HG02571 (cell line): ENCODE measurements around the gene LPO.

Experiments used
- ATAC-seq: cut with Tn5 transposase; IDR thresholded peaks from one replicate; pipeline ENCODE4 v1.9.1; 2021; ENCODE audit warnings: mild to moderate bottlenecking, moderate library complexity; ENCODE audit not compliant: unreplicated experiment

Gene LPO

GRCh38 chr17:58302919-58303585 lies 64.7 kb downstream of the LPO start:
- no peak for ATAC-seq

GRCh38 chr17:58303971-58304749 lies 65.8 kb downstream of the LPO start:
- ATAC-seq = no peak

- ATAC-seq = no peak
Measured at GRCh38 chr17:58304750-58305486, 66.5 kb downstream of the LPO start.

GRCh38 chr17:58305626-58306025 lies 67.2 kb downstream of the LPO start:
- no peak for ATAC-seq

GRCh38 chr17:58306131-58306951 lies 68.0 kb downstream of the LPO start:
- no peak for ATAC-seq

- ATAC-seq = no peak
Measured at GRCh38 chr17:58307468-58308172, 69.2 kb downstream of the LPO start.

- ATAC-seq = no peak
Measured at GRCh38 chr17:58308173-58308984, 70.0 kb downstream of the LPO start.

GRCh38 chr17:58308985-58309917 lies 70.9 kb downstream of the LPO start:
- ATAC-seq = no peak

- no peak for ATAC-seq
Measured at GRCh38 chr17:58309918-58310259, 71.5 kb downstream of the LPO start.

- ATAC-seq = no peak
Measured at GRCh38 chr17:58310511-58311428, 72.4 kb downstream of the LPO start.

GRCh38 chr17:58311429-58311894 lies 73.1 kb downstream of the LPO start:
- no peak for ATAC-seq

GRCh38 chr17:58312021-58312630 lies 73.7 kb downstream of the LPO start:
- no peak for ATAC-seq

GRCh38 chr17:58312829-58313228 lies 74.4 kb downstream of the LPO start:
- no peak for ATAC-seq

GRCh38 chr17:58313815-58314705 lies 75.7 kb downstream of the LPO start:
- no peak for ATAC-seq

- no peak for ATAC-seq
Measured at GRCh38 chr17:58314706-58315015, 76.3 kb downstream of the LPO start.

- no peak for ATAC-seq
Measured at GRCh38 chr17:58315281-58315711, 76.9 kb downstream of the LPO start.
